HG03060 (cell line): ENCODE measurements around the gene CAND2.
A peak's percentile ranks its signal among the peaks of the same experiment; 100 is the strongest.

ENCODE experiments used
- ATAC-seq: cut with Tn5 transposase; IDR thresholded peaks from one replicate; pipeline ENCODE4 v1.9.1; 2021; ENCODE audit warnings: low read depth, moderate number of reproducible peaks; ENCODE audit not compliant: unreplicated experiment

CAND2 gene

GRCh38 chr3:12796171-12797123 is at the start of gene CAND2:
Gene CAND2 (plus strand): TSS chr3:12796680. CDS start chr3:12796721, 41 bp downstream.
- ATAC-seq = no peak

- no peak for ATAC-seq
Measured at GRCh38 chr3:12748477-12748876, 48.0 kb upstream of the CAND2 start.

DNA sequence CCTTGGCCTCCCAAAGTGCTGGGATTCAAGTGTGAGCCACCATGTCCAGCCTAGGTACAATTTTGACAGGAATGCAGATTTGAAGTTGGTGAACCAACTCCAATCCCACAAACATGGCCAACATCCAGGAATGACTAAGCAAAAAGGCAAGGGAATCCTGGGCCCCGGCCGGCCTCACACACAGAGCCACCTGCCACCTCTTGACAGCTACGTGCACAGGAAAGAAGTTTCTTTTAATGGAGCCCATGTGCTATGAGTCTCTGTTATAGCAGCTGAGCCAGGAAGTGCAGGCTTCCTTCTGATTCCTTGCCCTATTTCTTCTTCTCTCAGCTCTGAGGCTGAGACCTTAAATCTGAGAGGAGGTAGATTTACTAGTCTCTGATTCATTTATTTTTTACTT is 46.3 kb upstream of the CAND2 start:
- ATAC-seq = peak; percentile 17

- peak; percentile 50 for ATAC-seq
Measured at GRCh38 chr3:12750658-12751071, 45.8 kb upstream of the CAND2 start.

DNA sequence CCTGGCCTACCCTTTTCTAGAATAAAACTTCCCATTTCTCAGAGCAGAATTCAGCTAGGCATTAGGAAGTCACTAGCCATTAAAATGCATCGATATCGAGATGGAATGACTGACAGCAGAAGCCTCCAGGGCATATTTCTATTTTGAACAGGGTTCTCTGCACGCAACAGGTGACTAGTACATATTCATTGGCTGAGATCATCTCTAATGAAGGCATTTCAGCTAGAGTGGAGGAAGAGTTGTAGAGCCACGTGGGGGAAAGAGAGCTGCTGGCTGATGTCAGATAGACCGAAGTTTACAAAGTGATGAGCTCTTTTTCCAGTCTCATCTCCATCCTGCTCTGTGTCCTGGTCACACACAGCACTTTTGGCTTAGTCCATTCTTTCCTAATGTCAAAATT is 44.9 kb upstream of the CAND2 start:
- ATAC-seq = no peak

- no peak for ATAC-seq
Measured at GRCh38 chr3:12752102-12752501, 44.4 kb upstream of the CAND2 start.

DNA sequence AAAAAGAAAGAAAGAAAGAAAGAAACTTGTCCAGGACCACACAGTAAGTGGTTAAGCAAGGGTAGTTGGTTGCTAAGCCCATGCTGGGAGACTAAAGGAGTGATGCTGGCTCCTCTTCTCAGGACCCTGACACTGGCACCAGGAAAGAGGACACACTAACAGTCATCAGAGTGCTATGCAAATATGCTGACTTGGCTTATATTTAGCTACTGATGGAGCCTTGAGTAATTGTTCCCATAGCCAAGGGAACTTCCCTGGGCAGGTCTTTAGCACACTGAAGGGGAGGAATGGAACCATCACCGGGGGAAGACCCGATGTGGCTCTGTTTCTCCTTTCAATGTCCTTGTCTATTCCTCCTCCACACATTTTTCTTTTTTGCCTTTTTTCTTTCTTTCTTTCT is 43.7 kb upstream of the CAND2 start:
- ATAC-seq = no peak

DNA sequence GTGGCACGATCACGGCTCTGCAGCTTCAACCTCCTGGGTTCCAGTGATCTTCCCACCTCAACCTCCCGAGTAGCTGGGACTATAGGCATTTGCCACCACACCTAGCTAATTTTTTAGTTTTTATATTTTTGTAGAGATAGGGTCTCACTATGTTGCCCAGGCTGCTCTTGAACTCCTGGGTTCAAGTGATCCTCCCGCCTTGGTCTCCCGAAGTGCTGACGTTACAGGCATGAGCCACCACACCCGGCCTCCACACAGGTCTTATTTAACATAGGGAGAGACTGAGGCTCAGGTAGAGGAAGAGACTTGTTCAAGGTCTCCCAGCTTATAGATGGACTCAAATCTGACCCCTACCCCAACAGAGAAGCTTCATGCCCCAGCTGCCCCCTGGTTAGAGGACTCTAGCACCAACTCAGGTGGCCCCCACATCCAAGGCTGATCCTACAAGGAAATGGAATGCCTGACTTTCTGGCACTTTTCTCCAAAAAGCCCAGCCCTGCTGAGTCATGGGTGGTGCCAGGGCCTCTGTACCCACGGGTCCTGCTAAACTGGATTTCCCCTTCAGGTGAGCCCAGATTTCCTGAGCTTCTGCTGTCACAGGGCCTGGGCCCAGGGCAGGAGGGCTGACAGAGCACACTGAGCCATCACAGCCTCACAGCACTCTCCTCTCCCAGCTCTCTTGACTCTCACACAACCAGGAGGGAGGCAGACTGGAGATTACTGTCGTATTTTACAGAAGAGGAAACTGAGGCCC is 43.0 kb upstream of the CAND2 start:
- ATAC-seq = no peak

DNA sequence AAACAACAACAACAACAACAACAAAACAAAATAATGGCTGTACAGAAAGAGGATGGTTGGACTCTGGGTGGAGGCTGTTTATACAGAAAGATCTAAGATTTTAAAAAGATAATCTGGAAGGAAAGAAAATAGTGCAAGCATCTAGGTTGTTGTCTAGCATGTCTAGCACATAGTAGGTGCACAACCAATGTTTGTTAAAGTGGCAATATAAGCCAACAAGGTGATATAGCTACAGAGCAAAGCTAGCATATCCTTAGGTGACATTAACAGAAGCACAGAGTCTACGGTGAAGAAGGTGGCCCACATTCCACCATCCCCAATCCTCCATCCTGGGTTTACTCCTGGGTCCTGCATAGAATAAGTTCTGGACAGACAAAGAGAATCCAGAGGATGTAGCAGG is 42.2 kb upstream of the CAND2 start:
- no peak for ATAC-seq

DNA sequence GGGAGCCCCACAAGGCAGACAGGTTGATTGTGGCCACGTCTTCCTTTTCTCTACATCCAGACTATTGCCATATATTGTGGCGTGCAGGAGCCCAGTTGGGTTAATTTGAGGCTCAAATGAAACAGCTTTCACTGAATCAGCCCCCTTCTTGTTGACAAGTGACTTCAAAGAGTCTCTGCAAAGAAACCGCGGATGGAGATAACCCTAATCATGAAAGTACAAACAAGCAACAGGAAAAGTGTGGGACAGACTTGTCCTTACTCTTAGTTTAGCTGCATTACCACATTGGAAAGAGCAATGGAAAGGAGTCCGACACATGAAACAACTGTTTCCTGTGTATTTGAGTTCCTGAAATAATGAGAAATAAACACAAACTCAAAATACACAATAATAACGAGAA is 40.7 kb upstream of the CAND2 start:
- ATAC-seq = no peak

DNA sequence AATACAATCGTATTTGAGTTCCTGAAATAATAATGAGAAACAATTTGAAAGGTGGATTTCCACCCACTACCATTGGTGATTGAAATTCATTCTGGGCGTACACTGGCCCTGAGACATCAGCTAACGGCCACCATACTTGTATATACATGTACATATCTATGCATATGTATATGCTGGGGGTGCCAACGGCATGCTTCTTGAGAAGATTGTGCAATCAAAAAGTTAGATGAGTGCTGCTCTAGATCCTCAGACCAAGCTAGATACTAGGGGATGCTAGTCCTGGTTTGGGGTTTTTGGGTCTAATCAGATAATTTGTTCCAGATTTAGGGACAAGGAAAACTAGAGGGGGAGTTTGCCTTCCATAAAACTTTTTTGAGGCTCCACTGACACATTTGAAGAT is 40.3 kb upstream of the CAND2 start:
- no peak for ATAC-seq

- ATAC-seq = no peak
Measured at GRCh38 chr3:12756635-12757034, 39.8 kb upstream of the CAND2 start.

GRCh38 chr3:12758025-12758781 is 38.3 kb upstream of the CAND2 start:
- ATAC-seq = no peak

- no peak for ATAC-seq
Measured at GRCh38 chr3:12759097-12759679, 37.3 kb upstream of the CAND2 start, which contains the start of gene TMEM40. Gene TMEM40 (minus strand): TSS chr3:12759259. CDS start chr3:12749832, 9,427 bp downstream.

DNA sequence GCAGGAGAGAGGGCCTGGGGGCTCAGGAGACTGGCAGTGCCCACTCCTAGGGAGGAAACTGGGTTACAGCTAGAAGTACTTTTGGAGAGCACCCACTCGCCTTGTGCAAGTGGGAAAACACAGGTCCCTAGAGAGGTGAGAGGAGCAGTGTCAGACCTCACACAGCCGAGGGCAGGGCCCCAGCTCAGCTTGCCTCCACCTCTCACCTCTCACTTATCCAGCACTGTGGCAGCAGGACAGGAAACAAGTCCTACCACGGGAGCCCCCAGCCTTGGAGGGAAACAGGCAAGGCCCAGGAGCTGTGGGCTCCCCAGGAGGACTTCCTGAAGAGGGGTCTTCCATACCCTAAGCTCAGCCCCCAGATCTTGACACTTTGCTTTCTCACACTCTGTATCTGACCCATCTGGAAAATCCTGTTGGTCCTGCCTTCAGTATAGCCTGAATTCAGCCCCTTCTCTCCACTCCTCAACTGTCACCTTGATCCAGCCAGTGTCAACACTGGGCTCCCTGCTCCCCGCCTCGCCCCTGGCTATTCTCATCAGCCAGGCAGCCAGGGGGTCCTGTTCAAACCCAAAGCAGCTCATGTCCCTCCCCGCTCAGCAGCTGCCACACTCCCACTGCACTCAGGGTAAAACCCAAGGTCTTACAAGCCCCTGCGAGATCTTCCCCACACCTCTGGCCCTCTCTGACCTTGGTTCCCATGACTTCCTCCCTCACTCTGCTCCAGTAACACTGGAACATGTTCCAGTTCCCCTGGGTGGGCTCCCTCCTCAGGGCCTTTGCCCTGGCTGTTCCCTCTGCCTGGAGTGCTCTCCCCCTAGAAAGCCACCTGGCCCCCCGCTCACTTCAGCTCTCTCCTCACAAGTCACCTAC is 36.6 kb upstream of the CAND2 start:
- ATAC-seq = no peak

- ATAC-seq = no peak
Measured at GRCh38 chr3:12764171-12764776, 32.2 kb upstream of the CAND2 start.

DNA sequence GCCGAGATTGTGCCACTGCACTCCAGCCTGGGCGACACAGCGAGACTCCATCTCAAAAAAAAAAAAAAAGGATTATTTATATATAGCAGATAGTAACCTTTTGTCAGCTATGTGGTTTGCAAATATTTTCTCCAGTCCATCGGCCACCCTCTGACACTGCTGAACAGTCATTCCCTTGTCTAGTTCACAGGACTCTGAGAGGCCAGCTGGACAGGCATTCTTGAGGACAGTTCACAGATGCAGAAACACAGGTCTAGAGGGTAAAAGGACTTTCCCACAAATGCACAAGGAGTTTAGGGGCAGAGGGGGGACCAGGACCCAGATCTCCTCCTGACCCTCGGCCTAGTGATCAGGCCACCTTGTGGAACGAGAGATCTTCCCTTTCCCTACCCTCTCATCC is 29.9 kb upstream of the CAND2 start:
- no peak for ATAC-seq

DNA sequence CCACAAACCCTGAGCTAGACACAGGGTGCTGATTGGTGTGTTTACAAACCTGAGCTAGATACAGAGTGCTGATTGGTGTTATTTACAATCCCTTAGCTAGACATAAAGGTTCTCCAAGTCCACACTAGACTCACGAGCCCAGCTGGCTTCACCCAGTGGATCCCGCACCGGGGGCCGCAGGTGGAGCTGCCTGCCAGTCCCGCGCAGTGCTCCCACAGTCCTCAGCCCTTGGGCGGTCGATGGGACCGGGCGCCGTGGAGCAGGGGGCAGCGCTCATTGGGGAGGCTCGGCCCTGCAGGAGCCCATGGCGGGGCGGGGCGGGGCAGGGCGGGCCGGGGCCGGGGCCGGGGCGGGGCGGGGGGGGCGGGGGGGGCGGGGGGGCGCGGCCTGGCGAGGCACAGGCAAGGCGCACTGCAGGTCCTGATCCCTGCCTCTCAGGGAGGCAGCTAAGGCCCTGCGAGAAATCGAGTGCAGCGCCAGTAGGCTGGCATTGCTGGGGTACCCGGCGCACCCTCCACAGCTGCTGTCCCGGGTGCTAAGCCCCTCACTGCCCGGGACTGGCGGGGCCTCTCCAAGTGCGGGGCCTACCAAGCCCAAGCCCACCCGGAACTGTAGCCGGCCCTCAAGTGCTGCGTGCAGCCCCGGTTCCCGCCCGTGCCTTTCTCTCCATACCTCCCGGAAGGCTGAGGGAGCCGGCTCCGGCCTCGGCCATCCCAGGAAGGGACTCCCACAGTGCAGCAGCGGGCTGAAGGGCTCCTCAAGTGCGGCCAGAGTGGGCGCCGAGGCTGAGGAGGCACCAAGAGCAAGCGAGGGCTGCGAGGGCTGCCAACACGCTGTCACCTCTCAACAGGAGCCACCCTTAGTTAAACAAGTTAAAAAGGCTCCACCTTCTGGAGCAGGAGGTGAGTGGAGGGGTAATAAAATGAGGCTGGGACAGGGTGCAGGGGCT is 27.6 kb upstream of the CAND2 start:
- no peak for ATAC-seq
